Stimulated activated naive CD8-positive, alpha-beta T cell treated with anti-CD3 and anti-CD28 coated beads, Interleukin-15, Interleukin-2, amounts not matched to agents 100 ng/mL and 50 ng/mL, for 24 hours (primary cell): ENCODE results near the gene TUBB3.
"Not testable (repeated sequence)": the region's sequence is repeated elsewhere in the genome, so short reads cannot be mapped to it uniquely, and the experiment has no call there.

Experiments
- H3K27ac Mint-ChIP-seq: one replicate; pipeline ENCODE4 v1.8.0; 2021; ENCODE audit warnings: mild to moderate bottlenecking, mixed read lengths
- H3K27me3 Mint-ChIP-seq: one replicate; pipeline ENCODE4 v1.8.0; 2021; ENCODE audit warnings: mixed read lengths
- H3K36me3 Mint-ChIP-seq: one replicate; pipeline ENCODE4 v1.8.0; 2021; ENCODE audit warnings: low read depth, mixed read lengths
- H3K4me1 Mint-ChIP-seq: one replicate; pipeline ENCODE4 v1.8.0; 2021; ENCODE audit warnings: low read depth, mixed read lengths
- H3K4me3 Mint-ChIP-seq: one replicate; pipeline ENCODE4 v1.8.0; 2021; ENCODE audit warnings: mild to moderate bottlenecking, mixed read lengths
- H3K9me3 Mint-ChIP-seq: one replicate; pipeline ENCODE4 v1.8.0; 2021; ENCODE audit warnings: mixed read lengths

TUBB3 gene

GRCh38 chr16:89956505-89957215, 33.5 kb downstream of the TUBB3 start:
- H3K27ac Mint-ChIP-seq, result no peak overlapping the region
- peaks cover 22% of the 10 kb centered on the region for H3K4me1 Mint-ChIP-seq
- H3K27me3 Mint-ChIP-seq, result no peaks in the 10 kb centered on the region
- H3K4me3 Mint-ChIP-seq, result no peak overlapping the region
- H3K9me3 Mint-ChIP-seq, result no peaks in the 10 kb centered on the region
- peaks cover 13% of the 10 kb centered on the region for H3K36me3 Mint-ChIP-seq

GRCh38 chr16:89957216-89957785, 34.2 kb downstream of the TUBB3 start:
- Mint-ChIP-seq H3K4me1 (peaks cover 22% of the 10 kb centered on the region), H3K36me3 (peaks cover 13% of the 10 kb centered on the region), H3K4me3 (no peak overlapping the region), H3K27ac (no peak overlapping the region), H3K9me3 (no peaks in the 10 kb centered on the region), H3K27me3 (no peaks in the 10 kb centered on the region)

- Mint-ChIP-seq H3K4me1 (peaks cover 20% of the 10 kb centered on the region), H3K4me3 (no peak overlapping the region), H3K27me3 (no peaks in the 10 kb centered on the region), H3K9me3 (no peaks in the 10 kb centered on the region), H3K27ac (no peak overlapping the region), H3K36me3 (peaks cover 13% of the 10 kb centered on the region)
These were observed 34.9 kb downstream of the TUBB3 start for GRCh38 chr16:89958068-89958467.

GRCh38 chr16:89958596-89958995, 35.5 kb downstream of the TUBB3 start:
- no peak overlapping the region for H3K4me3 Mint-ChIP-seq
- H3K9me3 Mint-ChIP-seq, result no peaks in the 10 kb centered on the region
- peaks cover 13% of the 10 kb centered on the region for H3K36me3 Mint-ChIP-seq
- H3K27ac Mint-ChIP-seq, result no peak overlapping the region
- peaks cover 14% of the 10 kb centered on the region for H3K4me1 Mint-ChIP-seq
- H3K27me3 Mint-ChIP-seq, result no peaks in the 10 kb centered on the region

GRCh38 chr16:89960966-89961365, 37.8 kb downstream of the TUBB3 start:
- H3K4me3 Mint-ChIP-seq, result no peak overlapping the region
- H3K27ac Mint-ChIP-seq, result no peak overlapping the region
- H3K36me3 Mint-ChIP-seq, result peaks cover 13% of the 10 kb centered on the region
- H3K9me3 Mint-ChIP-seq, result no peaks in the 10 kb centered on the region
- H3K4me1 Mint-ChIP-seq, result peaks cover 4% of the 10 kb centered on the region
- no peaks in the 10 kb centered on the region for H3K27me3 Mint-ChIP-seq

- Mint-ChIP-seq H3K27ac (no peak overlapping the region), H3K4me1 (peaks cover under 1% of the 10 kb centered on the region), H3K36me3 (peaks cover 13% of the 10 kb centered on the region), H3K27me3 (no peaks in the 10 kb centered on the region), H3K4me3 (no peak overlapping the region), H3K9me3 (no peaks in the 10 kb centered on the region)
These were observed 38.8 kb downstream of the TUBB3 start for GRCh38 chr16:89961920-89962319.

GRCh38 chr16:89962754-89963498, 39.8 kb downstream of the TUBB3 start:
- H3K4me3 Mint-ChIP-seq, result no peak overlapping the region
- H3K36me3 Mint-ChIP-seq, result peaks cover 13% of the 10 kb centered on the region
- no peaks in the 10 kb centered on the region for H3K27me3 Mint-ChIP-seq
- no peaks in the 10 kb centered on the region for H3K9me3 Mint-ChIP-seq
- no peaks in the 10 kb centered on the region for H3K4me1 Mint-ChIP-seq
- H3K27ac Mint-ChIP-seq, result no peak overlapping the region

GRCh38 chr16:89964201-89964600, 41.1 kb downstream of the TUBB3 start:
- H3K4me3 Mint-ChIP-seq, result no peak overlapping the region
- no peaks in the 10 kb centered on the region for H3K27me3 Mint-ChIP-seq
- H3K4me1 Mint-ChIP-seq, result no peaks in the 10 kb centered on the region
- H3K9me3 Mint-ChIP-seq, result no peaks in the 10 kb centered on the region
- no peak overlapping the region for H3K27ac Mint-ChIP-seq
- peaks cover 2% of the 10 kb centered on the region for H3K36me3 Mint-ChIP-seq

GRCh38 chr16:89965447-89966225, 42.5 kb downstream of the TUBB3 start:
- Mint-ChIP-seq H3K36me3 (peaks cover 12% of the 10 kb centered on the region), H3K27ac (no peak overlapping the region), H3K4me3 (no peak overlapping the region)

GRCh38 chr16:89966756-89967155, 43.6 kb downstream of the TUBB3 start:
- no peak overlapping the region for H3K4me3 Mint-ChIP-seq
- peaks cover 15% of the 10 kb centered on the region for H3K36me3 Mint-ChIP-seq
- H3K27ac Mint-ChIP-seq, result no peak overlapping the region
- H3K4me1 Mint-ChIP-seq, result peaks cover 11% of the 10 kb centered on the region
- peaks cover 7% of the 10 kb centered on the region for H3K9me3 Mint-ChIP-seq
- H3K27me3 Mint-ChIP-seq, result no peaks in the 10 kb centered on the region

More at GRCh38 chr16:89965447-89966225, 42.5 kb downstream of the TUBB3 start:
- no peaks in the 10 kb centered on the region for H3K27me3 Mint-ChIP-seq
- H3K4me1 Mint-ChIP-seq, result no peaks in the 10 kb centered on the region
- H3K9me3 Mint-ChIP-seq, result peaks cover 3% of the 10 kb centered on the region

GRCh38 chr16:89967436-89967835, 44.3 kb downstream of the TUBB3 start:
- peaks cover 15% of the 10 kb centered on the region for H3K36me3 Mint-ChIP-seq
- H3K4me1 Mint-ChIP-seq, result peaks cover 16% of the 10 kb centered on the region
- H3K27me3 Mint-ChIP-seq, H3K27ac Mint-ChIP-seq, H3K4me3 Mint-ChIP-seq, H3K9me3 Mint-ChIP-seq: not testable (repeated sequence)

- not testable (repeated sequence) for H3K27ac Mint-ChIP-seq, H3K27me3 Mint-ChIP-seq, H3K4me3 Mint-ChIP-seq, H3K9me3 Mint-ChIP-seq
- Mint-ChIP-seq H3K36me3 (peaks cover 15% of the 10 kb centered on the region), H3K4me1 (peaks cover 19% of the 10 kb centered on the region)
These were observed 44.9 kb downstream of the TUBB3 start for GRCh38 chr16:89968074-89968473.

GRCh38 chr16:89969741-89970410, 46.7 kb downstream of the TUBB3 start:
- Mint-ChIP-seq H3K4me1 (peaks cover 32% of the 10 kb centered on the region), H3K36me3 (peaks cover 27% of the 10 kb centered on the region), H3K27ac (no peak overlapping the region), H3K4me3 (no peak overlapping the region), H3K9me3 (peaks cover 7% of the 10 kb centered on the region), H3K27me3 (no peaks in the 10 kb centered on the region)

GRCh38 chr16:89971495-89972243, 48.5 kb downstream of the TUBB3 start:
- H3K27ac Mint-ChIP-seq, result peak overlapping the region; percentile 95
- H3K4me1 Mint-ChIP-seq, result peaks cover 38% of the 10 kb centered on the region
- peaks cover 28% of the 10 kb centered on the region for H3K36me3 Mint-ChIP-seq
- no peaks in the 10 kb centered on the region for H3K27me3 Mint-ChIP-seq
- peaks cover 7% of the 10 kb centered on the region for H3K9me3 Mint-ChIP-seq
- peak overlapping the region; percentile 97 for H3K4me3 Mint-ChIP-seq
